Activated CD8-positive, alpha-beta memory T cell treated with anti-CD3 and anti-CD28 coated beads for 4 hours (primary cell): ENCODE data around the gene RPP25.
"Not testable (repeated sequence)": the region's sequence is repeated elsewhere in the genome, so short reads cannot be mapped to it uniquely, and the experiment has no call there.

ENCODE experiments used
- DNase-seq, 2 donors: peaks; one replicate each; pipeline ENCODE4 v3.0.0-alpha.2; 2020; ENCODE audit warnings: low read depth in 2 of 2

The RPP25 gene

DNA sequence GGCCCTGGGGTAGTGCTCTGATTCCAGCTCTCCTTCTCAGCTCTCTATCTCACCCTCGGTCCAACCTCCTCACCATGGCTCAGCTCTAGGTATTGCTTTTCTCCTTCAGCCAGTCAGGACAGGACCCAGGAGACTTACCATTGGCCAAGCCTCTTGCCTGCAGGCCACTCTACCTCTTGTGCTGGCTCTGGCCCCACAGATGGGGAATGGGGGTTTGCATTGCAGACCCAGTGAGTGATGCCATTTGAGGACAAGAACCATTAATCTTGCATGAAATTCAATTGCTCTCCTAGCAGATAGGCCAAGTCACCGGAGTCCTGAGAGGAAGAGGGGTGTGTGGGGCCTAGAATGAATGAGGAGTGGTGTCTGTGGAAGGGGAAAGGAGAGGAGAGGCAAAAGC, 6.1 kb upstream of the RPP25 start:
- no peak for DNase-seq

DNA sequence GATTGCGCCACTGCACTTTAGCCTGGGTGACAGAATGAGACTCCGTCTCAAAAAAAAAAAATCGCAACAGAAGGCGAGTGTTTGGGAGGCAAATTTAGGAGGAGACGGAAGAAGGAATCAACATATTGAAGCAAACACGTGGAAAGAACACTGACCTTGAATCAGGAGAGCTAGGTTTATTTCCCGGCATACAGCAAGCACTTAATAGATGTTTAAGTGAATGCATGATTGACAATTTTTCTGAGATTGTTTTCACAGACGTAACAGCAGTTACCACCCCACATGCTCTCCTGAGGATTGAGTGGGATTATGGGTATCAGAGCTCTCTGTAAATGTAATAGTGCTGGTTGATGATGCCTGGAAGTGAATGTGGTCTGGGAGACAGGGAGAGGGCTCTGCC, 5.6 kb upstream of the RPP25 start:
- no peak for DNase-seq

DNA sequence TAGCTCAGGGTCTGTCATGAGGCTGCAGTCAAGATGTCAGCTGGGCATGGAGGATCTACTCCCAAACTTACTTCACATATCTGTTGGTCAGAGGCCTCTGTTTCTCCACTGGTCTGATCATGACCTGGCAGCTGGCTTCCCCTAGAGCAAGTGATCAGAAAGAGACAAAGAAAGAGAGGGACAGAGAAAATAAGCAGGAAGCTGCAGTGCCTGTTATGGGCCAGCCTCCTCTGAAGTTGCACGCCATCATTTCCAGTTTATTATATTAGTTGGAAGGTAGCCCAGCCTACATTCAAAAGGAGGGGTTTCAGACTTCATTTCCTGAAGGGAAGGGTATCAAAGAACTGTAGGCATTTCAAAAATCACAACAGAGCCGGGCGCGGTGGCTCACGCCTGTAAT, 5.0 kb upstream of the RPP25 start:
- no peak for DNase-seq

DNA sequence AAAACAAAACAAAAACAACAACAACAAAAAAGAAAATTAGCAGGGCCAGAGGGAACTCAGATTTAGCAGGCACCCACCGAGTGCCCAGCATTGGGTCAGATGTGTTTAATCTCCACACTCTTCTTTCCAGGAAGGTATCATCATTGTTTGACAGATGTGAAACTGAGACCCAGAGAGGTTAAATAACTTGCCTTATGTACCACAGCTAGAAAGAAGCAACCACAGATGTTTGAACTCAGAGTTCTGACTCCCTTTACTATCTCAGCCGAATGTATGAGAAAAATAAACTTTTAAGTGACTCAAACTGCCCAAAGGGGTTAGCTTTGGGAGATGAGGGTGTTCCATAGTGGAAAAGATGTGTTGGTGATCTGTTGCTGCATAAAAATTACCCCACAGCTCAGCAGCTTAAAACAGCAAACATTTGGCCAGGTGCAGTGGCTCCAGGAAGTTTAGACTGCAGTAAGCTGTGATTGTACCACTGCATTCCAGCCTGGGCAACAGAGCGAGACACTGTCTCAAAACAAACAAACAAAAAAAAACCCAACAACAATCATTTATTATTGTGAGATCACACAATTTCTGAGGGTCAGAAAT, 4.5 kb upstream of the RPP25 start:
- DNase-seq: no peak

DNA sequence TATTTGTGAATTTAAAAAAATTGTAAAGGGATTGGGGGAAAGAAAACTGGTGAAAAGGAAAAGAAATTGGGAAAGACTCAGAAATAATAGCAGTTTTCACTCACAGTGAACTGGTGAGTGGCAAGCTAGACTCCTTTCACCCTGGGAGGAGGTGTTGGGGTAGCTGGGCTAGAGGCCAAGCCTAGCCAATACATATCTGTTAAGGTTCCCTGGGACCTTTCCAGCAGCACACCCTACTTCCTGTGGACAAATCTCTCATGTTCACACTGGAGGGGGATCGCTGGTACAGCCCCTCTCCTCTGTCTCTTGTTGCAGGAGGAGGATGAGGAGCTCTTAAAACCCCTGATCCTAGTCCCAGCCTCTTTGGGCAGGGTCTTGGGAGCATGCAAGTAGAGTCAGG, 3.7 kb upstream of the RPP25 start:
- no peak for DNase-seq

DNA sequence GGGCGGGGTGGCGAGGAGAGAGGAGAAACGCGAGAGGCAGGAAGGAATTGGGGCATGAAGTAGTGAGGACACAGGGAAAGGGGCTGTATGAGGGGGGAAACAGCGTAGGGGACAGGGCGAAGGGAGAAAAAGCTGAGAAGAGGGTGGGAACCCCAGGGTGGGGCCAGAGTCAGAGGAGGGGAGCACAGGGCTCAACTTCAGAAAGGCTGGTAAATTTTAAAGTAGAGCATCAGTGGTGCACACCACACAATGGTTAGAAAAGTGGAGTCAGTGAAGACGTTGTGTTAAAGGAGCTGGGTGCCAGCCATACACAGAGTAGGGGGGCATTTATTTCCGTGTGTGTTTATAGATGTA, 3.0 kb upstream of the RPP25 start:
- no peak for DNase-seq

DNA sequence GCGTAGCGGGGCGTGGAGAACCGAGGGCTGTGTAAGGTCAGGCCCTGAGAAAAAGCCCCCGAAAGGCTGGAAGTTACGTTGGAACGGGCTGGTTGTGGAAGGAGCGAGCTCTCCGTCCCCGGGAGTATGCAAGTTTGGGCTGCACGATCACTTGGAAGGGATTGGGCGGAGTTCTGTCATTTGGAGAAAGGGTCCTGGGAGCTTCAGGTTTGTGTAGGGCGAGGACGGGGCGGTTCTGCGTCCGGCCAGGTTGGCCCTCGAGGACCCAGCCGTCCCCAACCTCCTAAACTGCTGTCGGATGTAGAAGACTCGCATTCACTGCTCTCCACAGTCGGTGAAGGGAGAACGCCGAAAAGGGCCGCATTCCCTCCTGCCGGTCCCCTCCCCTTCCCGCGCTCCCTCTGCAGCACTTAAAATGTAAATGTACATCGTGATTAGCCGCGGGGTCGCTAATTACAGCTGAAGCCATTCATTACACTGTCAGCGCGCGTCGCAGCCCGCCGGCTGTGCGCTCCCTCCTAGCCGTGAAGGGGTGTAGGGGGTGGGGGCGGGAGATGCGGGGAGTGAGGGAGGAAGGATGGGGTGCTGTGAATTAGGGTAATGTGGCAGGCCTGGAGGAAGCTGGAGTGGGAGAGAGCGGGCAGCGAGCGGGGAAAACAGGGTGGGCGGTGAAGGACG, 2.5 kb upstream of the RPP25 start:
- no peak for DNase-seq

DNA sequence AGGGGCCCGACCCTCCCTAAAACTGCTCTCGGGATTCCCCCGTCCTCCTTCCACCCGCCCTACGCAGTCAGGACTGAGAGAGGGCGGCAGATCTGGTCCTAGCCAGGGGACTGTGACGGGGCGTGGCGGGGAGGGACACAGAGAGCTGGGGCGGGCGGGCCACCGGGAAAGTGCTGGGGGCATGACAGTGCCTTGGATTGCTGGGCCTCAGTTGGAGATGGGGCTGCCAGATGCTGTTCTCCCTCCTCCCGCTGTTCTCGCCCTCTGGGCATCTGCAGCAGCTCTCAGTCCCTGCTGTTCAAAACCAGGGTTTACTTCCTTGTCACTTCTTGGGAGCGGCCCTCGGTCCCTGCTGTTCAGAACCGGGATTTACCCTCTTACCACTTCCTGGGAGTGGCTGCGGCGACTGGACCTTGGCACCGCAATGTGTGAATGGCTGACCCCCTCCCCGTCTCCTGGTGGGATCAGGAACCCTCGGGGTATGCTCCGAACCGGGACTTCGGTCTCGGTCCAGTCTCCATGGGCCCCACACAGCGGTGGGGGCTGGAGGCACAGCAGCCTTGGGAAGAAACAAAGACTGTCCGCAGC, 1.8 kb upstream of the RPP25 start:
- no peak for DNase-seq

DNA sequence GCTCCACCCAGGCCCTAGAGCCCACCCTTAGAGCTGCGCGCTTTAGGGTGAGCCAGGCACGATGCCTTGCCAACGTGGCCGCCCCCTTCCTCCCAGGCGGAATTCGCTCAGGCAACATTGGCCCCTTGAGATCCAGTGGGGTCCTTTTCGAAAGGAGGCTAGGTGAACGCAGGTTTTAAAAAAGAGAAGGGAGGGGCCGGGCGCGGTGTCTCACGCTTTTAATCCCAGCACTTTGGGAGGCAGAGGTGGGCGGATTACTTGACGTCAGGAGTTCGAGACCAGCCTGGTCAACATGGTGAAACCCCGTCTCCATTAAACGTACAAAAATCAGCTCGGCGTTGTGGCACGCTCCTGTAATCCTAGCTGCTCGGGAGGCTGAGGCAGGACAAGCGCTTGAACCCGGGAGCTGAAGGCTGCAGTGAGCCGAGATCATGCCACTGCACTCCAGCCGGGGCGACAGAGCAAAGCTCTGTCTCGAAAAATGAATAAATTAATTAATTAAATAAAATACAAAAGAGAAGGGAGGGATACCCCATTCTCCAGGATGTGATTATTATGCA, 984 bp upstream of the RPP25 start:
- no peak for DNase-seq

DNA sequence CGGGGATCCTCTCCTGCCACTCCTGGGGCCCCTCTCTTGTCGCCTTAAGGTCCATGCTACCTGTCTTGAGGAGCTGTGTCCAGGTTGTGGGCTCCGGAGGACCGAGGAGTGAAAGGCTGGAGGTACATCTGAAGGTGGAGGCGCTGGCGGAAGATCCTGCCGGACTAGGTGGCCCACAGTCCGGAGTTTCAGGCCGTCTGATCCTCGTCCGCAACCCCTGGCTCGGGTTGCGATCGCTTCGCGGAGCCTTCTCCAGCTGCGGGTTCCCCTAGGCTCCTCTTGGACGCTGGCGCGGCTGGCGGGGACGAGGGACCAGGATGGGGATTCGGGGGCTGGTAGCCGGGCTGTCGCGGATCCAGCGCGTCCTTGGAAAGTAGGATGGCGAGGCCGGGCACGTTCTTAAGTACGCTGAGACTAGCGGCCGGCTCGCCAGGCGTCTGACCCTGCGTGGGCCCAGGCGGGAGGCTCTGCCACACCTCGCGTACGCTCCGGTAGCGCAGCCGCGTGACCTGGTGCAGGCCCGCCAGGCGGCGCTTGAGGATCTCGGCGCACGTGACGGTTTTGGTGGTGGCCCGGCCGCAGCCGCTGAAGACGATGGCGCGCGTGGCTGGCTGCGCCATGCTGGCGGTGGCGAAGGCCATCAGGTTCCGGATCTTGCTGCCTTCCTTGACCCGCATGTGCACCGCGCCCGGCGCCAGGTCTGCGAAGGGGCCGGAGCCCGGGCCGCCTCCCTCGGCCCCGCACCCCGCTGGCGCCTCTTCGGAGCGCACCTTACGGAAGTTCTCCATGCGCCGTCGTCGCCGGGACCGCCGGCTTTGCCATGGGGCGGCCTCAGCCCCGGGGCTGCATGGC, 550 bp downstream of the RPP25 start:
- DNase-seq: peak; percentile 31 to 43

DNA sequence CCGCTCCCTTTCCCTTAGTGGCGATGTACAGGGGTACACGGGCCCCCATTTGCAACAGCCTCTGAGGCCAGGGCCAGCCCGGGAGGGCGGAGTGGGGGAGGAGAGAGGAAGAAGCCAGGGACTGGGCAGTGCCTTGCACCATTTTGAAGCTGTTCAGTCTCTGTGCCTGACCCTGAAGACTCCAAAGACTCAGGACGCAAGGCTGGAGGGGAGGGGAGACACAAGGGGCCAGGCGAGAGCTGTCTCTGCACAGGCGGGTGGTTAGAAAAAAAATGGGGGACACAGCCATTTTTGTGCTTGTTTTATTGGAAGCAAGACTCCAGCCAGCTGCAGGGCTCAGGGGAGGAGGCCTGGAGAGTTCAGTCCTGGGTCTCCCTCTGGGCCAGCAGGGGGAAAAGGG, 1.6 kb downstream of the RPP25 start:
- no peak for DNase-seq

DNA sequence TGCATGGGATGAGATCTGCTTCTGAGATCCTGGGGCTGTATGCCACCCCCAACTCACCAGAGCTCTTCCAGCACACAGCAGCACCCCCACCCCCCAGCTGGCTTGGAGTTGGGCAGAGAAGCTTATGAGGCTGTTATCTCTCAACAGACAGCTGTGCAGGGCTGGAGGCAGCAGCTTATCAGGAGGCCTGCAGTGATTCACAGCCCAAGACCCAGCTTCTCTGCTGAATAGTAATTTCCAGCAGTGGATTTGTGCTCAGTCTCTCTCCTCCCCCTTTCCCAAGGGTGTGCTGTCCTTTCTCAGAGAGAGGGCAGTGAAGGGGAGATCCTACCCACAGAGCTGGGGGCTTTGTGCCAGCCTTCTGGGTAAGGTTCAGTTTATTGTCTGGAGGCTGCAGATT, 2.1 kb downstream of the RPP25 start:
- DNase-seq: no peak

DNA sequence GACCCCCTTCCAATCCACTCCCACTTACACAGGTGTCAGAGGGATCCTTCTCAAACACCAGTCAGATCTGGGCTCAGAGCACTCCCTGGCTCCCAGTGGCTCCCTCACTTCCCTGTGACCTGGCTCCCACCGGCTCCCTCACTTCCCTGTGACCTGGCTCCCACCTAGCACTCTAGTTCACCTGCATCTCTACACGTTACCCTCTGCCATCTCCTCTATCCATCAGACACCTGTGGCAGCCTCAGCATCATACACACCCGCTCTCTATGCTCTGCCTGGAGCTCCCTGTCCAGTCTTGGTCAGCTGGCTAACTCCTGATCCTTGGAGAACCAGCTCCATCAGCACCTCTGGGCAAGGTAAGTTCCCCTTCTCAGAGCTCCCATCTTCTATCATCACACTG, 5.6 kb downstream of the RPP25 start:
- no peak for DNase-seq

DNA sequence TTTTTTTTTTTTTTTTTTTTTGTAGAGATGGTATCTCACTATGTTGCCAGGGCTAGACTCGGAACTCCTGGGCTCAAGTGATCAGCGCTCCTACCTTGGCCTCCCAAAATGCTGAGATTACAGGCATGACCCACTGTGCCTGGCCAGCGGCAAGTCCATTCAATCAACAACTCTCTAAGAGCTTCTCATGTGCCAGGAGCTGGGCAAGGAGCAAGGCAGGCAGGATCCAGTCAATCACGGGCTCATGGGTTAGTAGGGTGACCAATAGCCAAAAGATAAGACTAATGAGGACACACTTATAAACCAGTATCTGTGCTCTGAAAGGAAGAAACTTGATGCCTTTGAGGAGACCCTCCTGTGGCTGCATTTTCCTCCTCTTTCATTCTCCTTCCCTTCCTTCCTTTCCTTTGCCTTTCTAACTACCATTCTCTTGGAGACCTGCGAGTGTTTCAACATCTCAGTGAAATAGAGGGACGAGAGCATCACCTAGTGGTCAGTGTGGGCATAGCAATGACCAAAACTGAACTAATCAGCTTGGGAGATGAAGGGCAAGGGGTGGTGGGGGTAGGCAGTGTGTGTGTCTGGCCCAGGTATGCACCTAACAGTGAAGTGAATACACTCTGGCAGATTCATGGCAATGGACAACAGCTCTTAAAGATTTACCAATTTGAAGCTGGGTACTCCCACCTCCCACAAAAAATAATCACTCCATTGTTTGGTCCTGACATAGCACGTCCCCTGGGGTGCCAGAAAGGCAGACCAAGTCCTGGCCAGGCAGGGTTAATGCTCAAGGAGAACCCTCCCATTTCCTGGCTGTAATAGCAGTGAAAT, 6.3 kb downstream of the RPP25 start:
- DNase-seq: peak; percentile 56 to 60

DNA sequence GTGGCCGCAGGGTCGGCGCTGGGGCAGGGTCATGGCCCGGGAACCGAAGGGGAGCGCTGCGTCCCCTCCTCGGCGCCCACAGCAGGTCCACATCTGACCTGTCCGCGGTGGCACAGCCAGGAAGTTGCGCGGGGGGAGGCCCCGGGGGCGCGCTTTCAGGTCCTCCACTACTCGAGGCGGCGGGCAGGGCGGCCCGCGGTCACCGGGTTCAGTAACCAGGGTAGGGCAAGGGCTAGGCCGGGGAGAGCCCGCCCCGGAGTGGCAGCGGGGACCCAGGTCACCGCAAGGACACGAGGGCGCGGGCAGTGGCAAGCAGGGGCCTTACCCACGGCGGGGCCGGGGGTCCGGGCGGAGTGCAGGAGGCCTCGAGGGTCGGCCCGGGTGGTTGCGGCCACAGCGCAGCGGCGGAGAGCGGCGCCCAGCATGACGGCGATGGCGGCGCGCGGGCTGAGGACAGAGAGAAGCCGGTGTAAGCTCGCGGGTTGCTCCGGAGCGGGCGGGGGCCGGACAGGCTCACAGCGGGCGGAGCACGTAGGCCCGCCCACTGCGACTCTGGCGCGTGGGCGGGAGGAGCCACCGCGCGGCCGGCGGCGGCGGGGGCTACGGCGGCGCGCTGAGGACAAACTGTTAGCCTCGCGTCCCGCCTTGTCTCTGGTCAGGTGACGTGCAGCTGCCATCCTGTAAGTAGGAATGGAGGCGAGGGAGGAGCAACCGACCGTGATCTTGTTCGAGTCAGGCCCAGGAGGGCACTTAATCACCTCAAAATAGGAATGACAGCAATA, 18.8 kb downstream of the RPP25 start, which contains the start of gene COX5A:
Gene COX5A, minus strand, starts transcription at position 484 of the 782 bp plus-strand sequence. Its CDS starts 59 bp downstream, at position 425.
- peak; percentile 81 to 84 for DNase-seq

DNA sequence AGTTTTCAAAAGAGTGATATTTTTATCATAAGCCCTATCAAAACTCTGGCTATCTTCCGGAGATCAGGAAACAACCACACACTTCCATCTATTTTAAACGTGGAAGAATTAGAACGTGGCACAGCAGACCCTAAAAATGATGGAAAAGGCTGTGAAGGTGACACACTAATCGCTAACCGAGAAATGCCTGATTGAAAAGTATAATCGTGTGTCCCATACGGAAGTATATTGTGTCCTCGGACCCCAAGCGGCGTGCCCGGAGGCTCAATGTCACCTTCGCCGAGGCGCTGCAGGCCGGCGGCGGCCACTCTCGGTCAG, 19.3 kb downstream of the RPP25 start:
- DNase-seq: no peak

DNA sequence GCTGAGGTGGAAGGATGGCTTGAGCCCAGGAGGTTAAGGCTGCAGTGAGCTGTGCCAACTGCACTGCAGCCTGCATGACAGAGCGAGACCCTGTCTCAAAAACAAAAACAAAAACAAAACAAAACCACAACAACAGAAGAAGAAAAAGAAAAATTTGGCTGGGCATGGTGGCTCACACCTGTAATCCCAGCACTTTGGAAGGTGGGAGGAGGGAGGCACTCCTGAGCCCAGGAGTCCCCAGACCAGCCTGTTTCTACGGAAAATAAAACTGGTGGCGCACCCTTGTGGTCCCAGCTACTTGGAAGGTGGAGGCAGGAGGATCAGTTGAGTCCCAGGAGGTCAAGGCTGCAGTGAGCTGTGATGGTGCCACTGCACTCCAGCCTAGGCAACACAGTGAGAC, 21.4 kb downstream of the RPP25 start:
- not testable (repeated sequence) for DNase-seq

DNA sequence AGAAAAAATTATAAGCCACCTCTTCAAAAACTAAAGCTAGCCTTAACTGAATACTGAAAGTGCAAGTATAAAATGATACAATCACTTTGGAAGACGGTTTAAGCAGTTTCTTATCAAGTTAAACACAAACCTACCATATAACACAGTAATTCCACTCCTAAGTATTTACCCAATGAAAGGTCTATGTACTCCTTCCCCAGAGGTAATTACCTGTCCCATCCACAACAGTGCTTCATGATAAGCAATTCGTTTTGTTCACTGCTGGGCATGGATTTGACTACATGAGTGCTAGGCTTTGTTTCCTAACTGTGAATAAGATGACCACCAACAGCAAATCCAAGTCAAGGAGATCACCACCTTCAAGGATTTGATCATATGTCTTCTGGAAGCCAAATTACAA, 23.0 kb downstream of the RPP25 start:
- no peak for DNase-seq

DNA sequence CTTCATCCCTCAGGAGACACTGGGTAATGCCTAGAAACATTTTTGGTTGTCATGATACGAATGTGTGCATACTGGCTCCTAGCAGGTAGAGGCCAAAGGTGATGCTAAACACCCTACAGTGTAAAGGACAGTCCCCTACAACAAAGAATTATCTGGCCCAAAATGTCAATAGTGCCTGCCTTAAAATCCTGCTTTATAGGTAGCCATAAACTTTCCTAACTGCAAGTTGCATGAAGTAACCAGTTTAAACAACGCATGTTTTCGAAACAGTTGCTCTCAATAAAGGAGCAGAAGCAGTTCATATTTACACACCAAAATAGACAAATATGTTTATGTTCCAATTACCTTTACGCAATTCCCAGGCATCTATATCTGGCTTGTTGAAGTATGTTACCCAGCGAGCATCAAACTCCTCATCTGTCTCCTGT, 27.8 kb downstream of the RPP25 start:
- DNase-seq: no peak

DNA sequence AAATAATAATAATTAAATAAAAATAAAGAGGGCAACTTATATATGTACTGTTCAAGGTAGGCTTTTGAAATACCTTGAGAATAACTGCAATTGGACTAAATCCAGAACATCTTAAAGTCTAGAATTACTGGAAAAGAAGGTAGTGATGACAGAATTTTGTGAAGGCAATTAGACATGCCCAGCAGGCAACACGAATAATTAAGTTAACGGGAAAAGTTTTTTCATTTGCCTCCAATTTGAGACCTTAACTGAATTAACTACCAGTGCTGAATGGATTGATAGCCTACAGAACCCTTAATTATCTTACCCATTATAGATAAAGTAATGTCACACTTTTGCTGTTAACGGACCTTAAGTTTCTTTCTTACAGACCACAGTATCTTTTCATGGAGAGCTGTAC, 32.0 kb downstream of the RPP25 start:
- DNase-seq: no peak

DNA sequence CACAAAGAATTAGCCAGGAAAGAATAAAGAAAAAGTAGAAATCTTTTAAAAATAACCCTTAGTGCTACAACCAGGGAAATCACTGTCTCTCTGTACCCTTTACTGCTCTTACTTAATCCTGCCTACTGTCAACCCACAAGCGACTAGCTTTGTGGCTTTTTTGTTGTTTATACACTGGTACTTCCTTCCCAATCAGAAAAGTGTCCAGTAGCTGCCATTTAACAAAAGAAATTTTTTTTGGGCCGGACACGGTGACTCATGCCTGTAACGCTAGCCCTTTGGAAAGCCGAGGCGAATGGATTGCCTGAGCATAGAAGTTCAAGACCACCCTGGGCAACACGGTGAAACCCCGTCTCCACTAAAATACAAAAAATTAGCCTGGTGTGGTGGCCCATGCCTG, 36.1 kb downstream of the RPP25 start:
- DNase-seq: no peak
